ENCODE data around the gene ZDHHC14. TPM values are rescaled to one million over a fixed set of nuclear protein-coding genes. Genes with fewer than 3 reads are reported as not detected.
"Not testable (repeated sequence)": the region's sequence is repeated elsewhere in the genome, so short reads cannot be mapped to it uniquely, and the experiment has no call there.

Gene ZDHHC14
- total RNA-seq, 1 donor from 2014 or later: 26.1 TPM

GRCh38 chr6:157390273-157391060, 9.5 kb downstream of the ZDHHC14 start:
- TF ChIP-seq CTCF (IDR thresholded peaks at IDR 0.05; ENCODE audit: unreplicated experiment): no peak
- no peak for DNase-seq (ENCODE audit: low spot score)
- H3K36me3 Mint-ChIP-seq (ENCODE audit: low read depth, unreplicated experiment): peaks cover 15% of the 10 kb centered on the region
- H3K27me3 Mint-ChIP-seq (ENCODE audit: unreplicated experiment): no peaks in the 10 kb centered on the region
- H3K4me3 Mint-ChIP-seq (ENCODE audit: unreplicated experiment): no peak overlapping the region
- no peak overlapping the region for H3K27ac Mint-ChIP-seq (ENCODE audit: unreplicated experiment)
- no peaks in the 10 kb centered on the region for H3K9me3 Mint-ChIP-seq (ENCODE audit: unreplicated experiment)
- peaks cover 29% of the 10 kb centered on the region for H3K4me1 Mint-ChIP-seq (ENCODE audit: unreplicated experiment)

- peaks cover 40% of the 10 kb centered on the region for H3K4me1 Mint-ChIP-seq (ENCODE audit: unreplicated experiment)
- no peak overlapping the region for H3K4me3 Mint-ChIP-seq (ENCODE audit: unreplicated experiment)
- H3K27ac Mint-ChIP-seq (ENCODE audit: unreplicated experiment): peak overlapping the region; percentile 27
- H3K27me3 Mint-ChIP-seq (ENCODE audit: unreplicated experiment): no peaks in the 10 kb centered on the region
- no peaks in the 10 kb centered on the region for H3K9me3 Mint-ChIP-seq (ENCODE audit: unreplicated experiment)
- no peak for TF ChIP-seq CTCF (IDR thresholded peaks at IDR 0.05; ENCODE audit: unreplicated experiment)
- no peak for DNase-seq (ENCODE audit: low spot score)
- peaks cover 11% of the 10 kb centered on the region for H3K36me3 Mint-ChIP-seq (ENCODE audit: low read depth, unreplicated experiment)
Measured at GRCh38 chr6:157392927-157393668, 12.1 kb downstream of the ZDHHC14 start.

- Mint-ChIP-seq H3K27ac (ENCODE audit: unreplicated experiment) (peak overlapping the region; percentile 27), H3K36me3 (ENCODE audit: low read depth, unreplicated experiment) (peaks cover 11% of the 10 kb centered on the region)
- TF ChIP-seq CTCF (IDR thresholded peaks at IDR 0.05; ENCODE audit: unreplicated experiment): no peak
Measured at GRCh38 chr6:157393669-157394327, 12.8 kb downstream of the ZDHHC14 start.

GRCh38 chr6:157395199-157395598, 14.2 kb downstream of the ZDHHC14 start:
- peaks cover 49% of the 10 kb centered on the region for H3K4me1 Mint-ChIP-seq (ENCODE audit: unreplicated experiment)
- not testable (repeated sequence) for H3K27me3 Mint-ChIP-seq (ENCODE audit: unreplicated experiment); H3K9me3 Mint-ChIP-seq (ENCODE audit: unreplicated experiment); DNase-seq (ENCODE audit: low spot score); H3K36me3 Mint-ChIP-seq (ENCODE audit: low read depth, unreplicated experiment); H3K4me3 Mint-ChIP-seq (ENCODE audit: unreplicated experiment); H3K27ac Mint-ChIP-seq (ENCODE audit: unreplicated experiment)

More at GRCh38 chr6:157393669-157394327, 12.8 kb downstream of the ZDHHC14 start:
- DNase-seq (ENCODE audit: low spot score): no peak
- H3K27me3 Mint-ChIP-seq (ENCODE audit: unreplicated experiment): no peaks in the 10 kb centered on the region
- no peaks in the 10 kb centered on the region for H3K9me3 Mint-ChIP-seq (ENCODE audit: unreplicated experiment)
- peaks cover 47% of the 10 kb centered on the region for H3K4me1 Mint-ChIP-seq (ENCODE audit: unreplicated experiment)
- H3K4me3 Mint-ChIP-seq (ENCODE audit: unreplicated experiment): no peak overlapping the region

- peaks cover 2% of the 10 kb centered on the region for H3K27me3 Mint-ChIP-seq (ENCODE audit: unreplicated experiment)
- H3K27ac Mint-ChIP-seq (ENCODE audit: unreplicated experiment): no peak overlapping the region
- no peak for TF ChIP-seq CTCF (IDR thresholded peaks at IDR 0.05; ENCODE audit: unreplicated experiment)
Measured at GRCh38 chr6:157396026-157396425, 15.0 kb downstream of the ZDHHC14 start.

More at GRCh38 chr6:157396026-157396425, 15.0 kb downstream of the ZDHHC14 start:
- H3K4me3 Mint-ChIP-seq (ENCODE audit: unreplicated experiment): no peak overlapping the region
- peaks cover 51% of the 10 kb centered on the region for H3K4me1 Mint-ChIP-seq (ENCODE audit: unreplicated experiment)
- DNase-seq (ENCODE audit: low spot score): no peak
- H3K36me3 Mint-ChIP-seq (ENCODE audit: low read depth, unreplicated experiment): peaks cover 10% of the 10 kb centered on the region
- no peaks in the 10 kb centered on the region for H3K9me3 Mint-ChIP-seq (ENCODE audit: unreplicated experiment)
